NCI-H2196 treated with DMSO at 0.1 percent for 48 hours (cell line): Measurements from ENCODE around the gene RYR2.

ENCODE experiments used
- DNase-seq: peaks from one replicate; lab custom pipeline; 2025; ENCODE audit not compliant: unreplicated experiment; lab: John Stamatoyannopoulos, UW

Gene RYR2

GRCh38 chr1:237031480-237031879 lies 10.5 kb upstream of the RYR2 start:
- DNase-seq: no peak

- no peak for DNase-seq
Observed at GRCh38 chr1:237032029-237032428, 10.0 kb upstream of the RYR2 start.

GRCh38 chr1:237033061-237033460 lies 8.9 kb upstream of the RYR2 start:
- DNase-seq: no peak

- DNase-seq: no peak
Observed at GRCh38 chr1:237033804-237034203, 8.2 kb upstream of the RYR2 start.

- no peak for DNase-seq
Observed at GRCh38 chr1:237035759-237036158, 6.2 kb upstream of the RYR2 start.

GRCh38 chr1:237038211-237038610 lies 3.8 kb upstream of the RYR2 start:
- DNase-seq: no peak

GRCh38 chr1:237040823-237041222 lies 1.2 kb upstream of the RYR2 start:
- no peak for DNase-seq

- no peak for DNase-seq
Observed at GRCh38 chr1:237041461-237041794, 556 bp upstream of the RYR2 start.

GRCh38 chr1:237042526-237042891 lies 525 bp downstream of the RYR2 start:
- DNase-seq: no peak

- no peak for DNase-seq
Observed at GRCh38 chr1:237042892-237043576, 1.1 kb downstream of the RYR2 start.

GRCh38 chr1:237043846-237044636 lies 2.1 kb downstream of the RYR2 start:
- DNase-seq: no peak

- no peak for DNase-seq
Observed at GRCh38 chr1:237045278-237046016, 3.5 kb downstream of the RYR2 start.

- DNase-seq: no peak
Observed at GRCh38 chr1:237048803-237049202, 6.8 kb downstream of the RYR2 start.

- DNase-seq: no peak
Observed at GRCh38 chr1:237050185-237050584, 8.2 kb downstream of the RYR2 start.

- DNase-seq: no peak
Observed at GRCh38 chr1:237050915-237051314, 8.9 kb downstream of the RYR2 start.

- no peak for DNase-seq
Observed at GRCh38 chr1:237054313-237054712, 12.3 kb downstream of the RYR2 start.

GRCh38 chr1:237058470-237058869 lies 16.5 kb downstream of the RYR2 start:
- DNase-seq: no peak

GRCh38 chr1:237059244-237059643 lies 17.3 kb downstream of the RYR2 start:
- DNase-seq: no peak

- DNase-seq: no peak
Observed at GRCh38 chr1:237062976-237063375, 21.0 kb downstream of the RYR2 start.

GRCh38 chr1:237065903-237066302 lies 23.9 kb downstream of the RYR2 start:
- DNase-seq: no peak

GRCh38 chr1:237070519-237070918 lies 28.5 kb downstream of the RYR2 start:
- no peak for DNase-seq
